ENCODE data around the gene TTL.

DNA sequence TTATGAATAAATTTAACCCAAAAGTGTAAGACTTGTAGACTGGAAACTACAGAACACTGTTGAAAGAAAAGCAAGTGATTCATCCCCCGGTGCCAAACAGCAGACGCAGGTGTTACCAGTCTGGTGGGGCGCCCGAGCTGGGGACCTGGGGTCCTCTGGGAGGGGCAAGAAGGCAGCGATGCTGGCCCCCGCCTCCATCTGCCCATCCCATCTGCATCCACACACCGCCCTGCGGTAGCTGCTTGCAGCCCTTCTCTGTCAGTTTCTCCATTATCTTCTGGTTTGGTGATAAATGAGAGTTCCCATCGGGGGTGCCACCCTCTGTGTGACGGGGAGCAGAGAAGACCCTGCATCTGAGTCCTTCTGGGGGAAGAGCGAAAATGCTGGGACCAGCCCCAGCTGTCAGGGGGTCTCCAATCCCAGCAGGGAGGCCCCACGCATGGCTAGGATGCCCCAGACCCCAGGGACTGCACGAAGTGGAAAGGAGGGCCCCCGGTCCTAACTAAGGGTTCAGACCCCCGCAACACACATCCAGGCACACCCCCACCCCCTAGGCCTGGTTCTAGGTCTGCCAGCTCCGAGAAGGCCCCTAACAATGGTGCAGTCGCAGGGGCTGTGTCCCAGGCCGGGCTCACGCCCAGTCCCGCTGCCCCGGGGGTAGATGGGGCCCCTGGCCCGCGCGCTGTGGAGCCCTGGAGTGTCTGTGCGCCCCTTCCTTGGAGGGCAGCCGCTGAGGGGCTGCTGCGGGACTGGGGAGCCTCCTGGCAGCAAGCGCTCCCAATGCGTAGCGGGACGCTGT is 47.8 kb upstream of the TTL start:
- TF ChIP-seq, protein P1, sequence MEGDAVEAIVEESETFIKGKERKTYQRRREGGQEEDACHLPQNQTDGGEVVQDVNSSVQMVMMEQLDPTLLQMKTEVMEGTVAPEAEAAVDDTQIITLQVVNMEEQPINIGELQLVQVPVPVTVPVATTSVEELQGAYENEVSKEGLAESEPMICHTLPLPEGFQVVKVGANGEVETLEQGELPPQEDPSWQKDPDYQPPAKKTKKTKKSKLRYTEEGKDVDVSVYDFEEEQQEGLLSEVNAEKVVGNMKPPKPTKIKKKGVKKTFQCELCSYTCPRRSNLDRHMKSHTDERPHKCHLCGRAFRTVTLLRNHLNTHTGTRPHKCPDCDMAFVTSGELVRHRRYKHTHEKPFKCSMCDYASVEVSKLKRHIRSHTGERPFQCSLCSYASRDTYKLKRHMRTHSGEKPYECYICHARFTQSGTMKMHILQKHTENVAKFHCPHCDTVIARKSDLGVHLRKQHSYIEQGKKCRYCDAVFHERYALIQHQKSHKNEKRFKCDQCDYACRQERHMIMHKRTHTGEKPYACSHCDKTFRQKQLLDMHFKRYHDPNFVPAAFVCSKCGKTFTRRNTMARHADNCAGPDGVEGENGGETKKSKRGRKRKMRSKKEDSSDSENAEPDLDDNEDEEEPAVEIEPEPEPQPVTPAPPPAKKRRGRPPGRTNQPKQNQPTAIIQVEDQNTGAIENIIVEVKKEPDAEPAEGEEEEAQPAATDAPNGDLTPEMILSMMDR (CRISPR knock-in tag; IDR thresholded peaks at IDR 0.05): no peak
- TF ChIP-seq YEATS2 (CRISPR knock-in tag; IDR thresholded peaks at IDR 0.05; ENCODE audit: borderline replicate concordance) (no peak), ZNF543 (CRISPR knock-in tag; IDR thresholded peaks at IDR 0.05) (no peak), TAF1 (CRISPR knock-in tag; IDR thresholded peaks at IDR 0.05) (no peak), TCF7L2 (IDR thresholded peaks at IDR 0.05; ENCODE audit: low read depth, low read length) (no peak), CREM (IDR thresholded peaks at IDR 0.05) (no peak), CREM (CRISPR knock-in tag; IDR thresholded peaks at IDR 0.05) (no peak), CBFB (CRISPR knock-in tag; IDR thresholded peaks at IDR 0.05) (no peak), KDM4B (CRISPR knock-in tag; IDR thresholded peaks at IDR 0.05) (no peak), POLR2A (IDR thresholded peaks at IDR 0.05; ENCODE audit: insufficient read depth in 1 of 2, low read depth in 2 of 2, low read length in 2 of 2) (no peak), ZNF773 (CRISPR knock-in tag; IDR thresholded peaks at IDR 0.05; ENCODE audit: borderline replicate concordance) (no peak), ZZZ3 (CRISPR knock-in tag; IDR thresholded peaks at IDR 0.05; ENCODE audit: borderline replicate concordance) (no peak), HIVEP1 (CRISPR knock-in tag; IDR thresholded peaks at IDR 0.05) (no peak)
- TF ChIP-seq, protein P2, sequence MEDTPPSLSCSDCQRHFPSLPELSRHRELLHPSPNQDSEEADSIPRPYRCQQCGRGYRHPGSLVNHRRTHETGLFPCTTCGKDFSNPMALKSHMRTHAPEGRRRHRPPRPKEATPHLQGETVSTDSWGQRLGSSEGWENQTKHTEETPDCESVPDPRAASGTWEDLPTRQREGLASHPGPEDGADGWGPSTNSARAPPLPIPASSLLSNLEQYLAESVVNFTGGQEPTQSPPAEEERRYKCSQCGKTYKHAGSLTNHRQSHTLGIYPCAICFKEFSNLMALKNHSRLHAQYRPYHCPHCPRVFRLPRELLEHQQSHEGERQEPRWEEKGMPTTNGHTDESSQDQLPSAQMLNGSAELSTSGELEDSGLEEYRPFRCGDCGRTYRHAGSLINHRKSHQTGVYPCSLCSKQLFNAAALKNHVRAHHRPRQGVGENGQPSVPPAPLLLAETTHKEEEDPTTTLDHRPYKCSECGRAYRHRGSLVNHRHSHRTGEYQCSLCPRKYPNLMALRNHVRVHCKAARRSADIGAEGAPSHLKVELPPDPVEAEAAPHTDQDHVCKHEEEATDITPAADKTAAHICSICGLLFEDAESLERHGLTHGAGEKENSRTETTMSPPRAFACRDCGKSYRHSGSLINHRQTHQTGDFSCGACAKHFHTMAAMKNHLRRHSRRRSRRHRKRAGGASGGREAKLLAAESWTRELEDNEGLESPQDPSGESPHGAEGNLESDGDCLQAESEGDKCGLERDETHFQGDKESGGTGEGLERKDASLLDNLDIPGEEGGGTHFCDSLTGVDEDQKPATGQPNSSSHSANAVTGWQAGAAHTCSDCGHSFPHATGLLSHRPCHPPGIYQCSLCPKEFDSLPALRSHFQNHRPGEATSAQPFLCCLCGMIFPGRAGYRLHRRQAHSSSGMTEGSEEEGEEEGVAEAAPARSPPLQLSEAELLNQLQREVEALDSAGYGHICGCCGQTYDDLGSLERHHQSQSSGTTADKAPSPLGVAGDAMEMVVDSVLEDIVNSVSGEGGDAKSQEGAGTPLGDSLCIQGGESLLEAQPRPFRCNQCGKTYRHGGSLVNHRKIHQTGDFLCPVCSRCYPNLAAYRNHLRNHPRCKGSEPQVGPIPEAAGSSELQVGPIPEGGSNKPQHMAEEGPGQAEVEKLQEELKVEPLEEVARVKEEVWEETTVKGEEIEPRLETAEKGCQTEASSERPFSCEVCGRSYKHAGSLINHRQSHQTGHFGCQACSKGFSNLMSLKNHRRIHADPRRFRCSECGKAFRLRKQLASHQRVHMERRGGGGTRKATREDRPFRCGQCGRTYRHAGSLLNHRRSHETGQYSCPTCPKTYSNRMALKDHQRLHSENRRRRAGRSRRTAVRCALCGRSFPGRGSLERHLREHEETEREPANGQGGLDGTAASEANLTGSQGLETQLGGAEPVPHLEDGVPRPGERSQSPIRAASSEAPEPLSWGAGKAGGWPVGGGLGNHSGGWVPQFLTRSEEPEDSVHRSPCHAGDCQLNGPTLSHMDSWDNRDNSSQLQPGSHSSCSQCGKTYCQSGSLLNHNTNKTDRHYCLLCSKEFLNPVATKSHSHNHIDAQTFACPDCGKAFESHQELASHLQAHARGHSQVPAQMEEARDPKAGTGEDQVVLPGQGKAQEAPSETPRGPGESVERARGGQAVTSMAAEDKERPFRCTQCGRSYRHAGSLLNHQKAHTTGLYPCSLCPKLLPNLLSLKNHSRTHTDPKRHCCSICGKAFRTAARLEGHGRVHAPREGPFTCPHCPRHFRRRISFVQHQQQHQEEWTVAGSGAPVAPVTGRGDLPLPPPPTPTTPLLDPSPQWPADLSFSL (CRISPR knock-in tag; IDR thresholded peaks at IDR 0.05): no peak
- TF ChIP-seq, protein P3, sequence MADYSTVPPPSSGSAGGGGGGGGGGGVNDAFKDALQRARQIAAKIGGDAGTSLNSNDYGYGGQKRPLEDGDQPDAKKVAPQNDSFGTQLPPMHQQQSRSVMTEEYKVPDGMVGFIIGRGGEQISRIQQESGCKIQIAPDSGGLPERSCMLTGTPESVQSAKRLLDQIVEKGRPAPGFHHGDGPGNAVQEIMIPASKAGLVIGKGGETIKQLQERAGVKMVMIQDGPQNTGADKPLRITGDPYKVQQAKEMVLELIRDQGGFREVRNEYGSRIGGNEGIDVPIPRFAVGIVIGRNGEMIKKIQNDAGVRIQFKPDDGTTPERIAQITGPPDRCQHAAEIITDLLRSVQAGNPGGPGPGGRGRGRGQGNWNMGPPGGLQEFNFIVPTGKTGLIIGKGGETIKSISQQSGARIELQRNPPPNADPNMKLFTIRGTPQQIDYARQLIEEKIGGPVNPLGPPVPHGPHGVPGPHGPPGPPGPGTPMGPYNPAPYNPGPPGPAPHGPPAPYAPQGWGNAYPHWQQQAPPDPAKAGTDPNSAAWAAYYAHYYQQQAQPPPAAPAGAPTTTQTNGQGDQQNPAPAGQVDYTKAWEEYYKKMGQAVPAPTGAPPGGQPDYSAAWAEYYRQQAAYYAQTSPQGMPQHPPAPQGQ (CRISPR knock-in tag; IDR thresholded peaks at IDR 0.05; ENCODE audit: borderline replicate concordance): no peak
